ENCODE measurements around the gene SMO. TPM values are rescaled to one million over a fixed set of nuclear protein-coding genes. Genes with fewer than 3 reads are reported as not detected.

SMO gene
- total and polyA plus RNA-seq, 12 donors: 1.7 to 8.3 (median 4.9) TPM

DNA sequence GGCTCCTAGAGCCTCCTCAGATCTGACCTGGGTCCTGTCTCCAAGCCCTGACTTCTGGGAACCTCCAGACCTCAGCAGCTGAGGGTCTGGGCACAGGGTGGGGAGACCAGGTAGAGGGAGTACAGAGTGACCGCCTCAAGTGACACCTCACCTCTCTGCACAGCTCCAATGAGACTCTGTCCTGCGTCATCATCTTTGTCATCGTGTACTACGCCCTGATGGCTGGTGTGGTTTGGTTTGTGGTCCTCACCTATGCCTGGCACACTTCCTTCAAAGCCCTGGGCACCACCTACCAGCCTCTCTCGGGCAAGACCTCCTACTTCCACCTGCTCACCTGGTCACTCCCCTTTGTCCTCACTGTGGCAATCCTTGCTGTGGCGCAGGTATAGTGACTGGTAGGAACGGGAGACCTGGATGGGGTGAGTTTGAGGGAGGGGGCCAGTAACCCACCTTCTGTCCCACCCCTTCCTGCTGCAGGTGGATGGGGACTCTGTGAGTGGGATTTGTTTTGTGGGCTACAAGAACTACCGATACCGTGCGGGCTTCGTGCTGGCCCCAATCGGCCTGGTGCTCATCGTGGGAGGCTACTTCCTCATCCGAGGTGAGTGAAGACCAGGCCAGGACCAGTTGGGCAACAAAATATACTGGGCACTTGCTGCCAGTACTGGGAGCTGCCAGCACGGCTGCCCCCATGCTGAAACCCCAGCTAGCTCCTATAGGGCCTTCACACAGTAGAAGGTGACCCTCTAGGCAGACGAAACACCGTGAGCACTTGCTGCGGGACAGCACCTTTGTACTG, 17.8 kb downstream of the SMO start:
- Histone ChIP-seq H3K9me3 (no peaks in the 10 kb centered on the region), H3K27me3 (no peaks in the 10 kb centered on the region), H3K36me3 (peaks cover 0 to 46% (median 0%) of the 10 kb centered on the region in 9 donors), H3K4me1 (peaks cover 0 to 5% (median 0%) of the 10 kb centered on the region in 9 donors), H3K4me3 (no peak overlapping the region), H3K27ac (no peak overlapping the region)
- TF ChIP-seq, protein P1, sequence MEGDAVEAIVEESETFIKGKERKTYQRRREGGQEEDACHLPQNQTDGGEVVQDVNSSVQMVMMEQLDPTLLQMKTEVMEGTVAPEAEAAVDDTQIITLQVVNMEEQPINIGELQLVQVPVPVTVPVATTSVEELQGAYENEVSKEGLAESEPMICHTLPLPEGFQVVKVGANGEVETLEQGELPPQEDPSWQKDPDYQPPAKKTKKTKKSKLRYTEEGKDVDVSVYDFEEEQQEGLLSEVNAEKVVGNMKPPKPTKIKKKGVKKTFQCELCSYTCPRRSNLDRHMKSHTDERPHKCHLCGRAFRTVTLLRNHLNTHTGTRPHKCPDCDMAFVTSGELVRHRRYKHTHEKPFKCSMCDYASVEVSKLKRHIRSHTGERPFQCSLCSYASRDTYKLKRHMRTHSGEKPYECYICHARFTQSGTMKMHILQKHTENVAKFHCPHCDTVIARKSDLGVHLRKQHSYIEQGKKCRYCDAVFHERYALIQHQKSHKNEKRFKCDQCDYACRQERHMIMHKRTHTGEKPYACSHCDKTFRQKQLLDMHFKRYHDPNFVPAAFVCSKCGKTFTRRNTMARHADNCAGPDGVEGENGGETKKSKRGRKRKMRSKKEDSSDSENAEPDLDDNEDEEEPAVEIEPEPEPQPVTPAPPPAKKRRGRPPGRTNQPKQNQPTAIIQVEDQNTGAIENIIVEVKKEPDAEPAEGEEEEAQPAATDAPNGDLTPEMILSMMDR (IDR thresholded peaks at IDR 0.05): no peak
- WGBS, 2 donors: 92% methylated on average over 18 of the region's 18 CpGs
- ATAC-seq (no peak), DNase-seq (no peak)
- intact Hi-C loops (cut with DNase I): loop anchor here in 5 of 10 donors (5.0 kb wide), 2 partner anchors 39 to 44 kb away; no protein-coding TSS in a partner anchor

DNA sequence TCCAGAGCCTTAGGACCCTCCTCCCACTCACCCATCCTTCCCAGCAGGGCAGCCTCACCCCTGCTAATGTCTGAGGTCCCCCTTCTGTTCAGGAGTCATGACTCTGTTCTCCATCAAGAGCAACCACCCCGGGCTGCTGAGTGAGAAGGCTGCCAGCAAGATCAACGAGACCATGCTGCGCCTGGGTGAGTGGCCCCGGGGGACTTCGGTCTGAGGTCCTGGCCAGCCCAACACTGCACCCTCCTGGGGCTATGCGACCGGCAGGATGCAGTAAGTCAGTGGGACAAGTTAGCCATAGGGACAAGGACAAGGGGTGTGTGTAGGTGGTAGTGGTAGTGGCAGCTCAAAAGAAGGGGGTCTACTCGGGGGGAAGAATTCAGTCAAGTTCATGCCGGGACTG, 20.2 kb downstream of the SMO start:
- intact Hi-C loops (cut with DNase I): loop anchor here in 6 of 10 donors (2.0 to 5.0 kb wide), 3 partner anchors 41 to 46 kb away; no protein-coding TSS in a partner anchor
- TF ChIP-seq, protein P1 (IDR thresholded peaks at IDR 0.05): no peak
- no peak for DNase-seq
- Histone ChIP-seq H3K4me1 (peaks cover 0 to 5% (median 0%) of the 10 kb centered on the region in 9 donors), H3K27me3 (no peaks in the 10 kb centered on the region), H3K9me3 (no peaks in the 10 kb centered on the region), H3K36me3 (peaks cover 0 to 60% (median 0%) of the 10 kb centered on the region in 9 donors), H3K4me3 (no peak overlapping the region), H3K27ac (no peak overlapping the region)
- no peak for ATAC-seq
- WGBS, 2 donors: 69 to 71% methylated on average over 9 of the region's 9 CpGs

DNA sequence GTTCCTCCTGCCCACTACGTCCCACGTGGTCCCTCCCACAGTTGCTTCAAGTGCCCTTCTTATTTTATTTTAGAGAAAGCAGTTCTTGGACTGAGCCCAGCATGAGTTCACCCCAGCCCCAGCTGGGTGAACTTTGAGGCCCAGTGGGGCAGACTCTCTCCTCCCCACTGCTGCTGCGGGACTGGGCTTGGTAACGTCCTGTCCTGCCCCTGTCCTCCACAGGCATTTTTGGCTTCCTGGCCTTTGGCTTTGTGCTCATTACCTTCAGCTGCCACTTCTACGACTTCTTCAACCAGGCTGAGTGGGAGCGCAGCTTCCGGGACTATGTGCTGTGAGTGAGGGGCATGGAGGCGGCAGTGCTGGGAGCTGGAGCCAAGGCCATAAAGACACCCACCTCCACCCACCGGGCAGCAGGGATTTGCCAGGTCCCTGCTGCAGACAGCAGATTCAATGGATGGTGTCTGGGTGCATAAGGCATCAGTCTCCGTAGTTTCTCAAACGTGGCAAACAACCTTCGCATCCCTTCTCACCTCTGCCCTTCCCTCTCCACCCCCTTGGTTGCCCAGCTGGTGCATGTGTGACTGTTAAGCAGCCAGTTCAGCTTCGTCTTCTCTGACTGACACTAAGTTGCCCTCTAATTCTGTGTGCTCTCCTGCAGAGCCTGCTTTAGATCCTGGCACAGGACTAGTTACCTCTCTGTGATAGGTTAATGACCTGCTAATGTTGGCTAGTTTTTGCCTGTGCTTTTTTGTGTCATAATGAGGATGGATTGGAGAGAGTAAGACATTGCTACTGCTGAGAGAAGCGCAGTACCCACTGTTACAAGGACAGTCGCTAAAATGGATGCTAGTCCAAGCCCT, 20.9 kb downstream of the SMO start:
- Histone ChIP-seq H3K9me3 (no peaks in the 10 kb centered on the region), H3K4me3 (no peak overlapping the region), H3K36me3 (peaks cover 0 to 57% (median 0%) of the 10 kb centered on the region in 9 donors), H3K27me3 (no peaks in the 10 kb centered on the region), H3K27ac (no peak overlapping the region), H3K4me1 (peaks cover 0 to 5% (median 0%) of the 10 kb centered on the region in 9 donors)
- TF ChIP-seq, protein P1 (IDR thresholded peaks at IDR 0.05): no peak
- intact Hi-C loops (cut with DNase I): loop anchor here in 6 of 10 donors (2.0 to 5.0 kb wide), 3 partner anchors 42 to 47 kb away; no protein-coding TSS in a partner anchor
- no peak for DNase-seq
- no peak for ATAC-seq
- 82 to 84% methylated on average over 15 of the region's 15 CpGs for WGBS, 2 donors

Measured in heart right ventricle (tissue), 16 donors.